ENCODE data around the gene CDAN1.

- TF ChIP-seq POLR2A (IDR thresholded peaks at IDR 0.05; ENCODE audit: low read length) = no peak
- TF ChIP-seq GATA1 (IDR thresholded peaks at IDR 0.05; ENCODE audit: low read depth, low read length) = no peak
These were observed 43.0 kb downstream of the CDAN1 start for GRCh38 chr15:42693942-42694341.
